ENCODE measurements around the gene TMEM31. TPM values are rescaled to one million over a fixed set of nuclear protein-coding genes. Genes with fewer than 3 reads are reported as not detected.
A peak's percentile ranks its signal among the peaks of the same experiment; 100 is the strongest.

TMEM31 gene
- total RNA-seq, 1 donor from 2014 or later, result not detected

DNA sequence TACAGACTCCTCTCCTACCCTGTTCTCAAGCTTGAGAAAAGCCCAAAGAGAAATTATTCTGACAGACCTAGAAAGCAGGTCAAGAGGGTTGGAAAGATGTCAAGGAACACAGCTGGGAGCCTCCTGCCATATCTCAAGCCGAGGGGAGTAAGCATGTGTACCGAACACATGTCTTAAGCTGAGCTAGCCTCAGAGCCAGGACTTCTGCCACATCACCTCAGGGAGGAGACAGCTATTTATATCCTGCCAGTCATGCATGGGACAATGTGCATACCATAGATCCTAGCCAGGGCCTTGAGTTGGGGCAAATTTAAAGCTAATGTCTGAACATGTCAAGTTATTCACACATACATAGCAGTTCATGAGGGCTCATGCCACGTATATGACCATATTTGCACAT is 11.8 kb downstream of the TMEM31 start:
- H3K4me1 Mint-ChIP-seq (ENCODE audit: unreplicated experiment), result no peaks in the 10 kb centered on the region
- H3K27ac Mint-ChIP-seq (ENCODE audit: unreplicated experiment), result no peak overlapping the region
- H3K4me3 Mint-ChIP-seq (ENCODE audit: unreplicated experiment), result no peak overlapping the region
- H3K9me3 Mint-ChIP-seq (ENCODE audit: unreplicated experiment), result no peaks in the 10 kb centered on the region
- DNase-seq (ENCODE audit: extremely low spot score, unreplicated experiment), result no peak
- H3K36me3 Mint-ChIP-seq (ENCODE audit: unreplicated experiment), result no peaks in the 10 kb centered on the region
- no peaks in the 10 kb centered on the region for H3K27me3 Mint-ChIP-seq (ENCODE audit: unreplicated experiment)
- TF ChIP-seq, protein P1, sequence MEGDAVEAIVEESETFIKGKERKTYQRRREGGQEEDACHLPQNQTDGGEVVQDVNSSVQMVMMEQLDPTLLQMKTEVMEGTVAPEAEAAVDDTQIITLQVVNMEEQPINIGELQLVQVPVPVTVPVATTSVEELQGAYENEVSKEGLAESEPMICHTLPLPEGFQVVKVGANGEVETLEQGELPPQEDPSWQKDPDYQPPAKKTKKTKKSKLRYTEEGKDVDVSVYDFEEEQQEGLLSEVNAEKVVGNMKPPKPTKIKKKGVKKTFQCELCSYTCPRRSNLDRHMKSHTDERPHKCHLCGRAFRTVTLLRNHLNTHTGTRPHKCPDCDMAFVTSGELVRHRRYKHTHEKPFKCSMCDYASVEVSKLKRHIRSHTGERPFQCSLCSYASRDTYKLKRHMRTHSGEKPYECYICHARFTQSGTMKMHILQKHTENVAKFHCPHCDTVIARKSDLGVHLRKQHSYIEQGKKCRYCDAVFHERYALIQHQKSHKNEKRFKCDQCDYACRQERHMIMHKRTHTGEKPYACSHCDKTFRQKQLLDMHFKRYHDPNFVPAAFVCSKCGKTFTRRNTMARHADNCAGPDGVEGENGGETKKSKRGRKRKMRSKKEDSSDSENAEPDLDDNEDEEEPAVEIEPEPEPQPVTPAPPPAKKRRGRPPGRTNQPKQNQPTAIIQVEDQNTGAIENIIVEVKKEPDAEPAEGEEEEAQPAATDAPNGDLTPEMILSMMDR (IDR thresholded peaks at IDR 0.05), result no peak

GRCh38 chrX:103726477-103726876 is 15.8 kb downstream of the TMEM31 start:
- no peaks in the 10 kb centered on the region for H3K27me3 Mint-ChIP-seq (ENCODE audit: unreplicated experiment)
- H3K9me3 Mint-ChIP-seq (ENCODE audit: unreplicated experiment), result no peaks in the 10 kb centered on the region
- H3K4me3 Mint-ChIP-seq (ENCODE audit: unreplicated experiment), result no peak overlapping the region
- TF ChIP-seq, protein P1 (IDR thresholded peaks at IDR 0.05), result no peak
- no peak for DNase-seq (ENCODE audit: extremely low spot score, unreplicated experiment)
- H3K27ac Mint-ChIP-seq (ENCODE audit: unreplicated experiment), result no peak overlapping the region
- no peaks in the 10 kb centered on the region for H3K36me3 Mint-ChIP-seq (ENCODE audit: unreplicated experiment)
- H3K4me1 Mint-ChIP-seq (ENCODE audit: unreplicated experiment), result peaks cover 21% of the 10 kb centered on the region

GRCh38 chrX:103727115-103727514 is 16.4 kb downstream of the TMEM31 start:
- DNase-seq (ENCODE audit: extremely low spot score, unreplicated experiment), result no peak
- Mint-ChIP-seq H3K4me1 (ENCODE audit: unreplicated experiment) (peaks cover 27% of the 10 kb centered on the region), H3K36me3 (ENCODE audit: unreplicated experiment) (no peaks in the 10 kb centered on the region), H3K9me3 (ENCODE audit: unreplicated experiment) (no peaks in the 10 kb centered on the region), H3K4me3 (ENCODE audit: unreplicated experiment) (no peak overlapping the region), H3K27ac (ENCODE audit: unreplicated experiment) (no peak overlapping the region), H3K27me3 (ENCODE audit: unreplicated experiment) (no peaks in the 10 kb centered on the region)
- TF ChIP-seq, protein P1 (IDR thresholded peaks at IDR 0.05), result no peak

DNA sequence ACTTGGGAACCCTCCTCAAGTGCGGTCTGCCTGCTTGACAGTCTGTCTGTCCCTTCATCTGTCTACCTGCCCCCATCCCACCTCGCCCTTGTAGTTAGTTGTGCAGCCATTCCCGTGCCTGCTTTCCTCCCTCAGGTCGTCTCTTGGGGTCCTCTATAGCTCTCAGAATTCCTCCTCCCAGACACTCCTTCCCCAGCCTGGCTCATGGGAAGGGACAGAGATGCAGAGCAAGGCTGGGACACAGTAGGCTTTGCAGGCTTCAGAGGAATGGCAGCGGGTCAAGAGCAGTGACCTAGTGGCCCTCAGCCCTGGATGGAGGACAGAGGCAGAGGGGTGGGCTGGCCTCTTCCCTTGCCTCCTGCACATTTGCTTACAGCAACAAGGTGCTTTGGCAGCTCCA is 18.3 kb downstream of the TMEM31 start:
- peaks cover 3% of the 10 kb centered on the region for H3K9me3 Mint-ChIP-seq (ENCODE audit: unreplicated experiment)
- peaks cover 27% of the 10 kb centered on the region for H3K4me1 Mint-ChIP-seq (ENCODE audit: unreplicated experiment)
- no peak overlapping the region for H3K4me3 Mint-ChIP-seq (ENCODE audit: unreplicated experiment)
- H3K27ac Mint-ChIP-seq (ENCODE audit: unreplicated experiment), result no peak overlapping the region
- TF ChIP-seq, protein P1 (IDR thresholded peaks at IDR 0.05), result no peak
- no peaks in the 10 kb centered on the region for H3K36me3 Mint-ChIP-seq (ENCODE audit: unreplicated experiment)
- no peak for DNase-seq (ENCODE audit: extremely low spot score, unreplicated experiment)
- H3K27me3 Mint-ChIP-seq (ENCODE audit: unreplicated experiment), result no peaks in the 10 kb centered on the region

DNA sequence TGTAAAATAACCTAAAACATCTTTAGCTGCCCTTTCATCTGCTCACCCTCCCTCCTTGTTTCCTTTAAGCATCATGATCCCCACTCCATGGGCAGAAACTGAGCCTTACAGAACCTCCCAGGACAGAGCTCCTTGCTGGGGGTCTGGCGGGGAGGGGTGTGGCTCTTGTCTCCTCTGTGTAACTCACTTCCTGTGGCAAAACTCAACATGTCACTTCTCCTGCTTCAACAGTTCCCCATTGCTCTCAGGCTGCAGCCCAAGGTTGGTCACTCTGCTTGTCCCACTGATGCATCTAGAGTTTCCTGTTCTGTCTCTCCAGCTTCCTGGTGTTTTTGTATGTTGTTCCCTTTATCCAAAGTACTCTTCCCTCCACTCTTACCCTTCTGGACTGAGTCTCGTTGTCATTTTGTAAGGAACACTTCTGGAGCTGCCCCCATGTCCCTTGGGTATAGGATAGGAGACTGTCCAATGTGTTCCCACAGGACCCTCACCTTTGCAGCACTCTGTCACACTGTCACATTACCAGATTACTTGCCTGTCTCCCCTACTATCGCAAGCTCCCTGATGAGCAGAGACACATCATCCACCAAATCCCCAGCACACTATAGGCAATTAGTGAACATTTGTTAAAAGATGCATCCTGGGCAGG is 19.6 kb downstream of the TMEM31 start:
- Mint-ChIP-seq H3K4me3 (ENCODE audit: unreplicated experiment) (no peak overlapping the region), H3K27me3 (ENCODE audit: unreplicated experiment) (no peaks in the 10 kb centered on the region), H3K27ac (ENCODE audit: unreplicated experiment) (peak overlapping the region; percentile 95), H3K9me3 (ENCODE audit: unreplicated experiment) (peaks cover 3% of the 10 kb centered on the region), H3K4me1 (ENCODE audit: unreplicated experiment) (peaks cover 29% of the 10 kb centered on the region), H3K36me3 (ENCODE audit: unreplicated experiment) (no peaks in the 10 kb centered on the region)
- no peak for DNase-seq (ENCODE audit: extremely low spot score, unreplicated experiment)
- TF ChIP-seq, protein P1 (IDR thresholded peaks at IDR 0.05), result no peak
